ENCODE results near the gene RAB5B. TPM values are rescaled to one million over a fixed set of nuclear protein-coding genes. Genes with fewer than 3 reads are reported as not detected.
A peak's percentile ranks its signal among the peaks of the same experiment; 100 is the strongest.

RAB5B gene
- total and polyA plus RNA-seq, 10 of the 15 experiments (the other 5 are each of a cell fraction or from before 2014, with no cell fraction given) = 7.5 to 149 (median 37.8) TPM

DNA sequence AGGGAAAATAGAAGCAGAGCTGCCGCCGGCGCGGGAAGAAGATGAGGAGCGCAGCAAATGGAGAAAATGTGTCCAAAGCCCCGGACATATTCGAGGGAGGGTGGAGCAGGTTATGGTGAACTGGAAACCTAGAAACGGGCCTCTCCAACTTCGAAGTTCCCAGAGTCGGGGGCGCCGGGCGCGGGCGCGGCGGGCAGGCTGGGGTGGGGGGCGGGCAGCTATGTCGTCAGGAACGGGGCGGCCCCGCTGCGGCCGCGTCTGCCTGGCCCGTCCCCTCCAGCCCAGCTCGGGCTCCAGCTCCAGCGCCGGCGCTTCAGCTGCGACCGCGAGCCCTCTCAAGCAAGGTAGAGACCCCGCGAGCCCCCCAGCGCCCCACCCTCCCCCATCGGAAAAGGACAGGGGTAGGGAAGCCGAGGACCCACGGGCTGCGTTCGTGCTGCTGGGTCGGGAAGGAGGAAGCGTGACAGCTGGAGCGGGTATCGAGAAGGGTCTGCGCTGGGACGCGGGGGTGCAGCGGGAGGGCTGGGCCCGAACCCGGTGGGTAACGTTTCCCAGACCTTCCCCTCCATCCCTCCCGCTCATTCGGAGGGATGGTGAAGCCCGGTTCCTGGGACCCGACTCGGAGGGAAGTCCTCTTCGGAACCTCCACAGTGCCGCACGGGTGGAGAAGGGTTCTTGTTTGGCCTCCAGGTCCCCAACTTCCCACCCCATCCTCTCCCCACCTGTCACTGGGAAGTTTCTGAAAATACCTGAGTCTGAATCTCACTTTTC is 41.9 kb upstream of the RAB5B start:
- 1% methylated on average over 34 of the region's 60 CpGs for WGBS (ENCODE audit: insufficient coverage, insufficient replicate concordance, low lambda C conversion rate, missing lambda C conversion rate)
- H3K79me2 ChIP-seq (ENCODE audit: control insufficient read depth, insufficient read depth, low read length) = peaks cover 32% of the 10 kb centered on the region
- CTCF ChIA-PET = interaction anchor here (0.6 to 4.5 kb wide), 10 partner anchors 8 to 202 kb away, joined by 3 to 37 read pairs (median 8); no protein-coding TSS in a partner anchor
- H3K9ac ChIP-seq (ENCODE audit: control insufficient read depth, insufficient read depth, low read length) = peak overlapping the region; percentile 72
- peak overlapping the region; percentile 83 for H3K27ac ChIP-seq (ENCODE audit: control insufficient read depth, insufficient read depth)
- H3K4me2 ChIP-seq (ENCODE audit: control insufficient read depth, insufficient read depth) = peak overlapping the region; percentile 79
- no peaks in the 10 kb centered on the region for H3K27me3 ChIP-seq (replicated peaks in 1 of 2; ENCODE audit: control insufficient read depth in 2 of 2, insufficient read depth in 2 of 2, low read length in 1 of 2)
- DNase-seq (ENCODE audit: low read depth, low spot score) (no peak), FAIRE-seq (no peak), ATAC-seq (peak; percentile 28)
- peaks cover 8% of the 10 kb centered on the region; the same call in 1 of the 2 replicates for H3K4me1 ChIP-seq (ENCODE audit: control insufficient read depth, insufficient read depth, low read length)
- SMC1A ChIA-PET (ENCODE audit: uncharacterized antibody, unreplicated experiment) = interaction anchor here (0.6 to 3.4 kb wide), 10 partner anchors 8 to 194 kb away, joined by 3 to 16 read pairs (median 4); partner anchors contain the start of genes DNAJC14, ORMDL2 and SARNP
- intact Hi-C loops (cut with micrococcal nuclease; ENCODE audit: unreplicated experiment) = loop anchor here (1.0 kb wide), 1 partner anchor 41 kb away; no protein-coding TSS in a partner anchor
- H2AFZ ChIP-seq (ENCODE audit: control insufficient read depth, low read depth, low read length) = peak overlapping the region; percentile 53
- RAD21 ChIA-PET (ENCODE audit: unreplicated experiment) = interaction anchor here (0.6 to 5.3 kb wide), 8 partner anchors 8 to 193 kb away, joined by 4 to 25 read pairs (median 11); partner anchors contain the start of genes DNAJC14, ORMDL2, RAB5B and SARNP
- BruUV-seq (replicated peaks) = no TSS peak
- H3K4me3 ChIP-seq = peak overlapping the region; percentile 99
- POLR2A ChIA-PET = interaction anchor here (0.5 to 7.3 kb wide), 18 partner anchors 15 to 1651 kb away, joined by 3 to 66 read pairs (median 4); partner anchors contain the start of genes CD63, DNAJC14, HNRNPA1 and ORMDL2
- H3K9me3 ChIP-seq (replicated peaks; ENCODE audit: control insufficient read depth, insufficient read depth, low read length) = no peaks in the 10 kb centered on the region
- in situ Hi-C loops (cut with MboI) = no loop called here
- H4K20me1 ChIP-seq (ENCODE audit: control insufficient read depth, insufficient read depth) = no peaks in the 10 kb centered on the region
- no peaks in the 10 kb centered on the region; a peak in 1 of 4 replicates for H3K36me3 ChIP-seq (ENCODE audit: control insufficient read depth in 2 of 2, insufficient read depth in 2 of 2, low read length in 1 of 2)
- TF ChIP-seq ZNF622 (IDR thresholded peaks at IDR 0.05) = no peak
- no peak for TF ChIP-seq SPI1 (IDR thresholded peaks at IDR 0.05; ENCODE audit: borderline replicate concordance, insufficient read depth, low read depth, low read length)
- TF ChIP-seq HDGF (IDR thresholded peaks at IDR 0.05) = no peak
- no peak for TF ChIP-seq BCL11A (IDR thresholded peaks at IDR 0.05; ENCODE audit: low read depth, low read length)
- TF ChIP-seq, protein P1, sequence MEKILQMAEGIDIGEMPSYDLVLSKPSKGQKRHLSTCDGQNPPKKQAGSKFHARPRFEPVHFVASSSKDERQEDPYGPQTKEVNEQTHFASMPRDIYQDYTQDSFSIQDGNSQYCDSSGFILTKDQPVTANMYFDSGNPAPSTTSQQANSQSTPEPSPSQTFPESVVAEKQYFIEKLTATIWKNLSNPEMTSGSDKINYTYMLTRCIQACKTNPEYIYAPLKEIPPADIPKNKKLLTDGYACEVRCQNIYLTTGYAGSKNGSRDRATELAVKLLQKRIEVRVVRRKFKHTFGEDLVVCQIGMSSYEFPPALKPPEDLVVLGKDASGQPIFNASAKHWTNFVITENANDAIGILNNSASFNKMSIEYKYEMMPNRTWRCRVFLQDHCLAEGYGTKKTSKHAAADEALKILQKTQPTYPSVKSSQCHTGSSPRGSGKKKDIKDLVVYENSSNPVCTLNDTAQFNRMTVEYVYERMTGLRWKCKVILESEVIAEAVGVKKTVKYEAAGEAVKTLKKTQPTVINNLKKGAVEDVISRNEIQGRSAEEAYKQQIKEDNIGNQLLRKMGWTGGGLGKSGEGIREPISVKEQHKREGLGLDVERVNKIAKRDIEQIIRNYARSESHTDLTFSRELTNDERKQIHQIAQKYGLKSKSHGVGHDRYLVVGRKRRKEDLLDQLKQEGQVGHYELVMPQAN (conservative IDR thresholded peaks at IDR 0.05) = no peak
- TF ChIP-seq, protein P2, sequence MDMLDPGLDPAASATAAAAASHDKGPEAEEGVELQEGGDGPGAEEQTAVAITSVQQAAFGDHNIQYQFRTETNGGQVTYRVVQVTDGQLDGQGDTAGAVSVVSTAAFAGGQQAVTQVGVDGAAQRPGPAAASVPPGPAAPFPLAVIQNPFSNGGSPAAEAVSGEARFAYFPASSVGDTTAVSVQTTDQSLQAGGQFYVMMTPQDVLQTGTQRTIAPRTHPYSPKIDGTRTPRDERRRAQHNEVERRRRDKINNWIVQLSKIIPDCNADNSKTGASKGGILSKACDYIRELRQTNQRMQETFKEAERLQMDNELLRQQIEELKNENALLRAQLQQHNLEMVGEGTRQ (IDR thresholded peaks at IDR 0.05; ENCODE audit: borderline replicate concordance, low read depth, low read length) = no peak
- TF ChIP-seq SREBF1 (IDR thresholded peaks at IDR 0.05; ENCODE audit: low read length) = no peak
- TF ChIP-seq YBX1 (IDR thresholded peaks at IDR 0.05) = no peak
- TF ChIP-seq SIX5 (IDR thresholded peaks at IDR 0.05; ENCODE audit: low read depth, low read length, severe bottlenecking) = no peak
- TF ChIP-seq, protein P3, sequence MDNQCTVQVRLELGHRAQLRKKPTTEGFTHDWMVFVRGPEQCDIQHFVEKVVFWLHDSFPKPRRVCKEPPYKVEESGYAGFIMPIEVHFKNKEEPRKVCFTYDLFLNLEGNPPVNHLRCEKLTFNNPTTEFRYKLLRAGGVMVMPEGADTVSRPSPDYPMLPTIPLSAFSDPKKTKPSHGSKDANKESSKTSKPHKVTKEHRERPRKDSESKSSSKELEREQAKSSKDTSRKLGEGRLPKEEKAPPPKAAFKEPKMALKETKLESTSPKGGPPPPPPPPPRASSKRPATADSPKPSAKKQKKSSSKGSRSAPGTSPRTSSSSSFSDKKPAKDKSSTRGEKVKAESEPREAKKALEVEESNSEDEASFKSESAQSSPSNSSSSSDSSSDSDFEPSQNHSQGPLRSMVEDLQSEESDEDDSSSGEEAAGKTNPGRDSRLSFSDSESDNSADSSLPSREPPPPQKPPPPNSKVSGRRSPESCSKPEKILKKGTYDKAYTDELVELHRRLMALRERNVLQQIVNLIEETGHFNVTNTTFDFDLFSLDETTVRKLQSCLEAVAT (IDR thresholded peaks at IDR 0.05) = no peak
- no peak for TF ChIP-seq GATAD2B (conservative IDR thresholded peaks at IDR 0.05; ENCODE audit: low read depth)
- TF ChIP-seq, protein P4, sequence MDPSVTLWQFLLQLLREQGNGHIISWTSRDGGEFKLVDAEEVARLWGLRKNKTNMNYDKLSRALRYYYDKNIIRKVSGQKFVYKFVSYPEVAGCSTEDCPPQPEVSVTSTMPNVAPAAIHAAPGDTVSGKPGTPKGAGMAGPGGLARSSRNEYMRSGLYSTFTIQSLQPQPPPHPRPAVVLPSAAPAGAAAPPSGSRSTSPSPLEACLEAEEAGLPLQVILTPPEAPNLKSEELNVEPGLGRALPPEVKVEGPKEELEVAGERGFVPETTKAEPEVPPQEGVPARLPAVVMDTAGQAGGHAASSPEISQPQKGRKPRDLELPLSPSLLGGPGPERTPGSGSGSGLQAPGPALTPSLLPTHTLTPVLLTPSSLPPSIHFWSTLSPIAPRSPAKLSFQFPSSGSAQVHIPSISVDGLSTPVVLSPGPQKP (IDR thresholded peaks at IDR 0.05; ENCODE audit: low read depth, low read length) = no peak
- no peak for TF ChIP-seq RBBP5 (conservative IDR thresholded peaks at IDR 0.05)
- no peak for TF ChIP-seq IKZF2 (IDR thresholded peaks at IDR 0.05)
- peak; percentile 45 for TF ChIP-seq POLR2A (IDR thresholded peaks at IDR 0.05; ENCODE audit: low read depth, low read length)
- TF ChIP-seq CBX3 (IDR thresholded peaks at IDR 0.05; ENCODE audit: borderline replicate concordance, low read depth) = no peak
- TF ChIP-seq ETV6 (conservative IDR thresholded peaks at IDR 0.05 in 1 of 2, IDR thresholded peaks at IDR 0.05 in 1 of 2; ENCODE audit: borderline replicate concordance in 1 of 2, low read depth in 1 of 2) = no peak
- TF ChIP-seq SUZ12 (IDR thresholded peaks at IDR 0.05; ENCODE audit: unreplicated experiment) = no peak
